ENCODE data around the gene SRSF7.

Gene SRSF7

GRCh38 chr2:38793511-38793910 lies 42.4 kb upstream of the SRSF7 start:
- TF ChIP-seq TAF1 (IDR thresholded peaks at IDR 0.05; ENCODE audit: borderline replicate concordance, insufficient read depth, low read length) (no peak), FOXP2 (optimal IDR thresholded peaks at IDR 0.05; ENCODE audit: borderline replicate concordance, extremely low read depth, extremely low read length, insufficient read depth) (no peak), POLR2AphosphoS5 (IDR thresholded peaks at IDR 0.05; ENCODE audit: low read depth, low read length) (no peak), SIN3A (IDR thresholded peaks at IDR 0.05; ENCODE audit: borderline replicate concordance, insufficient read depth, low read length) (no peak)
- TF ChIP-seq, protein P1, sequence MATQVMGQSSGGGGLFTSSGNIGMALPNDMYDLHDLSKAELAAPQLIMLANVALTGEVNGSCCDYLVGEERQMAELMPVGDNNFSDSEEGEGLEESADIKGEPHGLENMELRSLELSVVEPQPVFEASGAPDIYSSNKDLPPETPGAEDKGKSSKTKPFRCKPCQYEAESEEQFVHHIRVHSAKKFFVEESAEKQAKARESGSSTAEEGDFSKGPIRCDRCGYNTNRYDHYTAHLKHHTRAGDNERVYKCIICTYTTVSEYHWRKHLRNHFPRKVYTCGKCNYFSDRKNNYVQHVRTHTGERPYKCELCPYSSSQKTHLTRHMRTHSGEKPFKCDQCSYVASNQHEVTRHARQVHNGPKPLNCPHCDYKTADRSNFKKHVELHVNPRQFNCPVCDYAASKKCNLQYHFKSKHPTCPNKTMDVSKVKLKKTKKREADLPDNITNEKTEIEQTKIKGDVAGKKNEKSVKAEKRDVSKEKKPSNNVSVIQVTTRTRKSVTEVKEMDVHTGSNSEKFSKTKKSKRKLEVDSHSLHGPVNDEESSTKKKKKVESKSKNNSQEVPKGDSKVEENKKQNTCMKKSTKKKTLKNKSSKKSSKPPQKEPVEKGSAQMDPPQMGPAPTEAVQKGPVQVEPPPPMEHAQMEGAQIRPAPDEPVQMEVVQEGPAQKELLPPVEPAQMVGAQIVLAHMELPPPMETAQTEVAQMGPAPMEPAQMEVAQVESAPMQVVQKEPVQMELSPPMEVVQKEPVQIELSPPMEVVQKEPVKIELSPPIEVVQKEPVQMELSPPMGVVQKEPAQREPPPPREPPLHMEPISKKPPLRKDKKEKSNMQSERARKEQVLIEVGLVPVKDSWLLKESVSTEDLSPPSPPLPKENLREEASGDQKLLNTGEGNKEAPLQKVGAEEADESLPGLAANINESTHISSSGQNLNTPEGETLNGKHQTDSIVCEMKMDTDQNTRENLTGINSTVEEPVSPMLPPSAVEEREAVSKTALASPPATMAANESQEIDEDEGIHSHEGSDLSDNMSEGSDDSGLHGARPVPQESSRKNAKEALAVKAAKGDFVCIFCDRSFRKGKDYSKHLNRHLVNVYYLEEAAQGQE (IDR thresholded peaks at IDR 0.05; ENCODE audit: insufficient read depth in 1 of 2, low read depth in 2 of 2, low read length in 2 of 2), result no peak

- TF ChIP-seq, protein P1 (IDR thresholded peaks at IDR 0.05; ENCODE audit: insufficient read depth in 1 of 2, low read depth in 2 of 2, low read length in 2 of 2), result no peak
- TF ChIP-seq TAF1 (IDR thresholded peaks at IDR 0.05; ENCODE audit: borderline replicate concordance, insufficient read depth, low read length) (no peak), POLR2AphosphoS5 (IDR thresholded peaks at IDR 0.05; ENCODE audit: low read depth, low read length) (no peak), FOXP2 (optimal IDR thresholded peaks at IDR 0.05; ENCODE audit: borderline replicate concordance, extremely low read depth, extremely low read length, insufficient read depth) (no peak), SIN3A (IDR thresholded peaks at IDR 0.05; ENCODE audit: borderline replicate concordance, insufficient read depth, low read length) (no peak)
Observed at GRCh38 chr2:38792751-38793150, 41.6 kb upstream of the SRSF7 start.

DNA sequence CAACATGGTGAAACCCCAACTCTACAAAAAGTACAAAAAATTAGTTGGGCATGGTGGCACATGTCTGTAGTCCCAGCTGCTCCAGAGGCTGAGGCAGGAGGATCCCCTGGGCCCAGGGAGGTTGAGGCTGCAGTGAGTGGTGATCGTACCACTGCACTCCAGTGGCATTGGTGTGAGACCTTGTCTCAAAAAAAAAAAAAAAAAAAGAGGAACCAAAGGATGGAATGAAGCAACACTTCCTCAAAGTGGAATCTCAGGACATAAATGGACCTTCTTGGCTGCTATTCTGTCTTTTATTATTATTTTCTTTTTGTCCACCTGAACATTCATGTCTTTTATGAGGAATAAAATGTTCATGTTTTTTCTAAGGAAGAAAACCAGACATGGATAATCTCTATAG lies 40.6 kb upstream of the SRSF7 start:
- no peak for TF ChIP-seq POLR2AphosphoS5 (IDR thresholded peaks at IDR 0.05; ENCODE audit: low read depth, low read length)

- TF ChIP-seq TAF1 (IDR thresholded peaks at IDR 0.05; ENCODE audit: borderline replicate concordance, insufficient read depth, low read length) (no peak), POLR2AphosphoS5 (IDR thresholded peaks at IDR 0.05; ENCODE audit: low read depth, low read length) (no peak), FOXP2 (optimal IDR thresholded peaks at IDR 0.05; ENCODE audit: borderline replicate concordance, extremely low read depth, extremely low read length, insufficient read depth) (no peak), SIN3A (IDR thresholded peaks at IDR 0.05; ENCODE audit: borderline replicate concordance, insufficient read depth, low read length) (no peak)
- TF ChIP-seq, protein P1 (IDR thresholded peaks at IDR 0.05; ENCODE audit: insufficient read depth in 1 of 2, low read depth in 2 of 2, low read length in 2 of 2), result no peak
Observed at GRCh38 chr2:38789691-38790090, 38.5 kb upstream of the SRSF7 start.

GRCh38 chr2:38788306-38788705 lies 37.1 kb upstream of the SRSF7 start:
- TF ChIP-seq TAF1 (IDR thresholded peaks at IDR 0.05; ENCODE audit: borderline replicate concordance, insufficient read depth, low read length) (no peak), POLR2AphosphoS5 (IDR thresholded peaks at IDR 0.05; ENCODE audit: low read depth, low read length) (no peak), FOXP2 (optimal IDR thresholded peaks at IDR 0.05; ENCODE audit: borderline replicate concordance, extremely low read depth, extremely low read length, insufficient read depth) (no peak)

GRCh38 chr2:38783586-38783985 lies 32.4 kb upstream of the SRSF7 start:
- TF ChIP-seq TAF1 (IDR thresholded peaks at IDR 0.05; ENCODE audit: borderline replicate concordance, insufficient read depth, low read length) (no peak), FOXP2 (optimal IDR thresholded peaks at IDR 0.05; ENCODE audit: borderline replicate concordance, extremely low read depth, extremely low read length, insufficient read depth) (no peak), POLR2AphosphoS5 (IDR thresholded peaks at IDR 0.05; ENCODE audit: low read depth, low read length) (no peak), SIN3A (IDR thresholded peaks at IDR 0.05; ENCODE audit: borderline replicate concordance, insufficient read depth, low read length) (no peak)
- TF ChIP-seq, protein P1 (IDR thresholded peaks at IDR 0.05; ENCODE audit: insufficient read depth in 1 of 2, low read depth in 2 of 2, low read length in 2 of 2), result no peak
